Right cardiac atrium (tissue), 5 donors: Measurements from ENCODE around the gene ARL5B. TPM values are rescaled to one million over a fixed set of nuclear protein-coding genes. Genes with fewer than 3 reads are reported as not detected.
A peak's percentile ranks its signal among the peaks of the same experiment; 100 is the strongest.
"Not testable (repeated sequence)": the region's sequence is repeated elsewhere in the genome, so short reads cannot be mapped to it uniquely, and the experiment has no call there.

Source experiments
- ATAC-seq, 2 donors: fragments of 200-7000 bp; cut with Tn5 transposase; one replicate each; pipeline versions ENCODE4 v1.8.0 to v1.9.1; 2020; ENCODE audit warnings: moderate library complexity in 2 of 2, mild to moderate bottlenecking in 1 of 2
- DNase-seq, 3 donors: peaks; one replicate each; pipeline ENCODE4 v3.0.0-alpha.2; 2020
- H3K27ac ChIP-seq: one replicate; pipeline ENCODE4 v1.5.1; 2013; ENCODE audit warnings: mild to moderate bottlenecking, low read length, control low read depth, moderate library complexity
- H3K27me3 ChIP-seq: one replicate; pipeline ENCODE4 v1.6.1; 2013; ENCODE audit not compliant: control insufficient read depth, insufficient read depth
- H3K4me1 ChIP-seq: one replicate; pipeline ENCODE4 v1.6.1; 2013; ENCODE audit warnings: low read length; ENCODE audit not compliant: control insufficient read depth, insufficient read depth
- H3K4me3 ChIP-seq: one replicate; pipeline ENCODE4 v1.5.1; 2013; ENCODE audit warnings: low read length, control low read depth
- H3K9me3 ChIP-seq: one replicate; pipeline ENCODE4 v1.6.1; 2013; ENCODE audit warnings: low read length; ENCODE audit not compliant: control insufficient read depth
- WGBS: extraction: QIAGEN DNeasy Blood & Tissue Kit; methylation state at CpG from one replicate; pipeline ENCODE4 v1.1.7; 2013; 5-methylcytosine and 5-hydroxymethylcytosine counted together
- intact Hi-C, 4 donors: fragments of 100-400 bp; cut with DNase I; formaldehyde crosslinking; loops; one replicate each; pipeline versions ENCODE4 v1.11.0 to v1.14.0; 2022 to 2023
- polyA plus RNA-seq: library from polyadenylated mRNA; stranded (reverse); fragments of 200-250 nt; gene quantifications from one replicate; pipeline ENCODE4 v1.2.3, GENCODE V29; 2013
- total RNA-seq, 4 donors: library from RNA; stranded (reverse); fragmentation: NEBNext Ultra II Directional; extraction: Animal tissue kit (Norgen Biotek cat#: 25700); gene quantifications; one replicate each; pipeline ENCODE4 v1.2.1, GENCODE V29; 2021
- donor health status: healthy with polysubstance abuse.
- donor health status: DM: no; HTN: yes; CAD: no.
- donor health status: DM: no; HTN: no; CAD: no.
- donor health status: DM: no; HTN: yes; CAD: no; lungs with severe emphysema.
- donor health status: DM: yes; HTN: yes; CAD: no.

ARL5B gene
- total and polyA plus RNA-seq, 5 donors: 3.9 to 11.1 (median 8.3) TPM

DNA sequence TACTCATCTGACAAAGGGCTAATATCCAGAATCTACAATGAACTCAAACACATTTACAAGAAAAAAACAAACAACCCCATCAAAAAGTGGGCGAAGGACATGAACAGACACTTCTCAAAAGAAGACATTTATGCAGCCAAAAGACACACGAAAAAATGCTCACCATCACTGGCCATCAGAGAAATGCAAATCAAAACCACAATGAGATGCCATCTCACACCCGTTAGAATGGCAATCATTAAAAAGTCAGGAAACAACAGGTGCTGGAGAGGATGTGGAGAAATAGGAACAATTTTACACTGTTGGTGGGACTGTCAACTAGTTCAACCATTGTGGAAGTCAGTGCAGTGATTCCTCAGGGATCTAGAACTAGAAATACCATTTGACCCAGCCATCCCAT, 26.7 kb upstream of the ARL5B start:
- intact Hi-C loops, DNase-seq, H3K27me3 ChIP-seq, H3K4me3 ChIP-seq, H3K4me1 ChIP-seq, ATAC-seq, H3K27ac ChIP-seq, H3K9me3 ChIP-seq: not testable (repeated sequence)
- WGBS: 92% methylated on average over 2 of the region's 3 CpGs

DNA sequence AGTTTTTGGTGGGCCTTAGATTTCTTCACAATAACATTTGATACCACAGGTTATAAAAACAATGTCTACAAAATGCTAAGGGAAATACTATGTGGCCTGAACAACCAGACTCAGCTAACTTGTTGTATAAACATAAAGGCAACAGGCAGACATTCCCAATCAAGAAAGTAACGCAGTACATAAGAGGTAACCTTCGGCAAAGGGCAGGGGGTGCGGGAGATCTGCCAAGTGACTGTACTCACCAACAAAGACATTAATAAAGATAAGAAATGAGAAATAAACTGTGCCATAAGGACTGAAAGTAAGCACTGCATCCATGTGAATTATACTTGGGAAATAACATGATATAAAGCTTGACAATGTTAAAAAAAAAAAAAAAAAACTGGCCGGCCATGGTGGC, 23.2 kb upstream of the ARL5B start:
- intact Hi-C loops: no loop called here
- H3K4me1 ChIP-seq: no peaks in the 10 kb centered on the region
- DNase-seq: no peak
- no peak overlapping the region for H3K27ac ChIP-seq
- WGBS: 84% methylated on average over 4 of the region's 4 CpGs
- H3K27me3 ChIP-seq: no peaks in the 10 kb centered on the region
- H3K4me3 ChIP-seq: no peak overlapping the region
- no peak for ATAC-seq
- H3K9me3 ChIP-seq: no peaks in the 10 kb centered on the region

DNA sequence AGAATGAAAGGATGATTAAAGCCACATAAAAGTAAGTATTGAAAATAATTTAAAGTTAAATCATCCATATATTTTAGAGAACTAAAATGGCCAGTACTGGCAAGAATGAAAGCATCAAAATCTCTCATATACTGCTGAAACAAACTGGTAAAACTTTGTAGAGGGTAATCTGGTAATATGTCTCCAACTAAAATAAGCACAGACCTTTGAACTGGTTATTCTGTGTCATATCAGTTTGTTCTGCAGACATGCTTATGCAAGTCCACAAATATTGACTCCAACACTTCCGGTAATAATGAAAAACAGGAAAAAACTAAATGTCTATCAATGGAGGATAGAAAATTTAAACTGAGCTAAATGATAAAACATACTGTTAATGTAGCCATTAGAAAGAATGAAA, 21.8 kb upstream of the ARL5B start:
- H3K4me1 ChIP-seq, DNase-seq, H3K9me3 ChIP-seq, ATAC-seq, intact Hi-C loops, H3K27ac ChIP-seq, H3K27me3 ChIP-seq, H3K4me3 ChIP-seq: not testable (repeated sequence)
- WGBS: 77% methylated on average over 1 of the region's 1 CpG

DNA sequence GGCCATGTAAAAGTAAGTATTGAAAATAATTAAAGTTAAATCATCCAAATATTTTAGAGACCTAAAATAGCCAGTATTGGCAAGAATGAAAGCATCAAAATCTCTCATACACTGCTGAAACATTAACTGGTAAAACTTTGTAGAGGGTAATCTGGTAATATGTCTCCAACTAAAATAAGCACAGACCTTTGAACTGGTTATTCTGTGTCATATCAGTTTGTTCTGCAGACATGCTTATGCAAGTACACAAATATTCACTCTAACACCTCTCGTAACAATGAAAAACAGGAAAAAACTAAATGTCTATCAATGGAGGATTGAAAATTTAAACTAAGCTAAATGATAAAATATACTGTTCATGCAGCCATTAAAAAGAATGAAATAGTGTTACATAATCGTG, 19.5 kb upstream of the ARL5B start:
- H3K27me3 ChIP-seq, DNase-seq, H3K4me1 ChIP-seq, ATAC-seq, intact Hi-C loops, H3K27ac ChIP-seq, H3K9me3 ChIP-seq, H3K4me3 ChIP-seq: not testable (repeated sequence)
- WGBS: 77% methylated on average over 2 of the region's 2 CpGs

DNA sequence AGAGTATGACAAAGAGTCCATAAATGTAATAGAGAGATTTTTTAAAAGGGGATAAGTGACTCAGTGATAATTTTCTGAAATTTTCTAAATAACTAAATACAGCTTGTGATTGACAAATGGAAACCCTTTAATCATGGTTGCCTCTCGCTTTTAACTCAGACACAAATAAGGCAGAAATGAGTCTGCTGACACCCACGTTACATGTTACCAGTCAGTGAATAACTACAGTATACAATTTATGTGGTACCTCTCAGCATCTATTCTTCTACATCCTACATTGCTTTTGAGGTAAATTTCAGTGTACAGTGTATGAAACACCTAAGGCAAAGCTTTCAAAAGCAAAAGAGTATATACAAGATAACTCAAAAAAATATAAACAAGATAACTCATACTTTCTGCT, 12.1 kb upstream of the ARL5B start:
- Histone ChIP-seq H3K4me3 (no peak overlapping the region), H3K9me3 (no peaks in the 10 kb centered on the region), H3K4me1 (no peaks in the 10 kb centered on the region), H3K27me3 (no peaks in the 10 kb centered on the region), H3K27ac (no peak overlapping the region)
- DNase-seq (no peak), ATAC-seq (no peak)
- 95% methylated on average over 2 of the region's 2 CpGs for WGBS
- intact Hi-C loops: no loop called here

DNA sequence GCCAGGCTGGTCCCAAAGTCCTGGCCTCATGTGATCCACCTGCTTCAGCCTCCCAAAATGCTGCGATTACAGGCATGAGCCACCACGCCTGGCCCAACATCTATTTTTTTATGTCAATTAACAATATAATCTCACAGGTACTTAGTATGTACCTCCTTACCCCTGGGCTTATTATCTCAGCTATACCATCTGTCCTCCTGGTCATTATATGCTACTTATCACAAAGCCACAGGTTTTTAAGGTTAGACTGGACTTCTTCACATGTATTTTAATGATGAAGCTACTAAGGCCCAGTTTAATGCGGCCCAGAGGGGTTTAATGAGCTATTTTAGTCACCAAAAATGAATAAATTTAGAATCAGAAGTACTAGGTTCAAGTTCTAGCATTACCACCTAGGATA, 11.3 kb upstream of the ARL5B start:
- Histone ChIP-seq H3K4me1 (no peaks in the 10 kb centered on the region), H3K27me3 (no peaks in the 10 kb centered on the region), H3K27ac (no peak overlapping the region), H3K9me3 (no peaks in the 10 kb centered on the region), H3K4me3 (no peak overlapping the region)
- no peak for ATAC-seq
- WGBS: 96% methylated on average over 3 of the region's 3 CpGs
- no peak for DNase-seq
- intact Hi-C loops: no loop called here

DNA sequence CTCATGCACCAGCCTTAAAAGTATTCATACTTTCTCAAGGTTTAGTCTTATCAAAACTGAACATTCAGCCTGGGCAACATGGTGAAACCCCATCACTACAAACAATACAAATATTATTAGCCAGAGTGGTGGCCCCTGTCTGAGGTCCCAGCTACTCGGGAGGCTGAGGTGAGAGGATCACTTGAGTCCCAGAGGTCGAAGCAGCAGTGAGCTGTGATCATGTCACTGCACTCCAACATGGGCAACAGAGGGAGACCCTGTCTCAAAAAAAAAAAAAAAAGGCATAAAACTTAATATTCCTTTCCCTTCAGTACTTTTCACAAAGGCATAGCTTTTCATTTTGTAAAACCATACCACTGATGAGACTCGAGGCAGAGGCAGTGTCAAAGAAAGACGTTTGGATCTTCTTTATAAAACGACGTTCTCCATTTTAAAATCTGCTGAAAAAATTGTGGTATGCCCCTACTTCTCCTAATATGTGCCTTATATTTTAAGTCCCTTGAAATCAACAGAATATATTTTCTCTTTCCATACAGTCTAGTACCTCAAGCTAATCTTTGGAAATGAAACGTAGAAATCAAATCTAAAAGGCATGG, 9.8 kb upstream of the ARL5B start:
- DNase-seq (no peak), ATAC-seq (no peak)
- H3K27ac ChIP-seq: no peak overlapping the region
- intact Hi-C loops: no loop called here
- H3K27me3 ChIP-seq: no peaks in the 10 kb centered on the region
- WGBS: 72% methylated on average over 7 of the region's 7 CpGs
- no peaks in the 10 kb centered on the region for H3K9me3 ChIP-seq
- H3K4me1 ChIP-seq: no peaks in the 10 kb centered on the region
- no peak overlapping the region for H3K4me3 ChIP-seq

DNA sequence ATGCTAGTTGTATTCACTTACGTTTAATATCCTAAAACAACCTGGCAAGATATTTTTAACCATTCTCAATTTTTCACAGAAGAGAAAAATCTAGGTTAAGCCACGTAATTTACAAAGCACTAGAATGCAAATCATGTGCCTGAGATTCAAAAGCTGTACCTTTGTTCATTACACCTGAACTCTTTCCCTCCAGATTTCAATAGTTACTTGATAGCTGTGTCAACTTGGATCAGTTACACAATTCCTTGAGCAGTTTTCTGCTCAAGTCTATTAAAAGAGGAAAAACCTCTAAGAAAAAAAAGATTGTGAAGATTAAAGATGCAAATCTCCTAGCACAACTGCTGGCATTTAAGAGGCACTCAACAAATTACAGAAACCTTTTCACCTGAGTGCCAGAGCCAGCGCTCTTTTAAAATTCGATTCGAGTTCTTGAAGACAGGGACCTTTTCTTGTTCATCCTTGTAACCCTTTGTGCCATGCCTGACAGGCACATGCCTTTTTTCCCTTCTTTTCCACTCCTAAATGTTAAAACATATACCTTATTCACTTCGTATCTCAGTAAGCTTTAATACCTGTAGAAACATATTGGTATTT, 8.7 kb upstream of the ARL5B start:
- WGBS: 10% methylated on average over 6 of the region's 6 CpGs
- ATAC-seq: no peak
- intact Hi-C loops: no loop called here

DNA sequence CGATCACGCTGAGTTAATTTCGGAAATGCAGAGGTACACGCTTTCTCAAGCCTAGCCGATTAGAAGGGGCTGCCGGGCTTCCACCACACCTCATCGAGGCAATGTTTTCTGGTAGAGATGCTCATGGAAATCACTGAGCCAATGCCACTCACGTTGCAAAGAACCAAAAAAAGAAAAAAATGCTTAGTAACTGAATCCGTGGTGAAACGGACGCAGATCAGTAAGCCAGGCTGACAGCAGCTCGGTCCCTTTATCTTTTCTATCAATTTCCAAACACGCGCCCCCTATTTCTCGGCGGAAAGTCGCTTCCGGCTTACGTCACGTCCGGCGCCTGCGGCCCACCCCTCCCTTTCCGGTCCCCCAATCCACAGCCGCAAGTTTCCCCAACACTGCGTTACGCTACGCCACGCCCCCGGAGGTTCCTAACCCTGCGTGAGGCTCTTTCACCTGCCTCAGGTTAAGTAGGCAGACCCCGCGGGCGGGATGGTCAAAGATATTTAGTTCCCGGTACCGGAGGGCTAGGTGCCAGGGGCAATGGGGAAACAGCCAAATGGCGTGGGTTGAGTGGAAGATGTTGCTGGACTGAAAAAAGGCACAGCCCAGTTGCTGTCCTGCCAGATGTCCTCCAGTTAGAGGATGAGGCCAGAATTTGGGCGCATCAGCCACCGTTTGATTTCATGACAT, 7.8 kb upstream of the ARL5B start, which contains the start of gene NSUN6:
Gene NSUN6 (minus strand): TSS at position 264 of the 684 bp plus-strand sequence. CDS start 384 bp downstream, outside the sequence.
- H3K27me3 ChIP-seq: no peaks in the 10 kb centered on the region
- ATAC-seq (peak; percentile 98 to 99), DNase-seq (peak; percentile 91 to 96 (median 95))
- intact Hi-C loops: no loop called here
- peak within 1 kb of the TSS; percentile 81 for H3K4me3 ChIP-seq
- no peaks in the 10 kb centered on the region for H3K4me1 ChIP-seq
- H3K9me3 ChIP-seq: no peaks in the 10 kb centered on the region
- peak within 1 kb of the TSS; percentile 94 for H3K27ac ChIP-seq
- under 1% methylated on average over 39 of the region's 39 CpGs for WGBS

More for the DNA sequence above, 8.7 kb upstream of the ARL5B start:
- no peaks in the 10 kb centered on the region for H3K27me3 ChIP-seq
- peak overlapping the region; percentile 81 for H3K4me3 ChIP-seq
- no peaks in the 10 kb centered on the region for H3K4me1 ChIP-seq
- DNase-seq: no peak
- H3K9me3 ChIP-seq: no peaks in the 10 kb centered on the region
- no peak overlapping the region for H3K27ac ChIP-seq

DNA sequence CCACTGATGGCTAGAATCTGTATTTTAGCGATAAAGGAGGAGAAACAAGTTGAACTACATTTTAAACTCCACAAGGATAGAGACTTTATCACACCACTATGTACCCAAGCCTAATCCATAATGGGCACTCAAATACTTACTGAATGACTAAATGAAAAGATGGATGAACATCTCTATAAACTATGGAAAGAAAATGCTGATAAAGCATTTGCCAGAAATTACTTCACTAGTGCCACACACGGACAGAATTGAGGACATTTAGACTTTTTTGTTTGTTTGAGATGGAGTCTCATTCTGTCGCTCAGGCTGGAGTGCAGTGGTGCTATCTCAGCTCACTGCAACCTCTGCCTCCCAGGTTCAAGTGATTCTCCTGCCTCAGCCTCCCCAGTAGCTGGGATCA, 6.1 kb upstream of the ARL5B start:
- no peak for ATAC-seq
- Histone ChIP-seq H3K4me3 (no peak overlapping the region), H3K27ac (no peak overlapping the region), H3K27me3 (no peaks in the 10 kb centered on the region), H3K9me3 (no peaks in the 10 kb centered on the region), H3K4me1 (no peaks in the 10 kb centered on the region)
- intact Hi-C loops: no loop called here
- no peak for DNase-seq
- 94% methylated on average over 3 of the region's 3 CpGs for WGBS

DNA sequence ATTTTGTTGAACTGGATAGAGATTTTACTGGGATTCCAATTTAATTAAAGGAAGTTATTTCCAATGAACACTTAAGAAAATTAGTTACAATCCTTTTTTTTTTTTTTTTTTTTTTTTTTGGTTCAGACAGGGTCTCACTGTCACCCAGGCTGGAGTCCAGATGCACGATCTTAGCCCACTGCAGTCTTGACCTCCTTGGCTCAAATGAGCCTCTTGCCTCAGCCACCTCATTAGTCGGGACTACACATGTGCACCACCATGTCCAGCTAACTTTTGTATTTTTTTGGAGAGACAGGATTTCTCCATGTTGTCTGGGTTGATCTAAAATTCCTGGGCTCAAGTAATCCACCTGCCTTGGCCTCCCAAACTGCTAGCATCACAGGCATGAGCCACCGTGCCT, 2.5 kb upstream of the ARL5B start:
- WGBS: 79% methylated on average over 3 of the region's 3 CpGs
- ATAC-seq: no peak
- intact Hi-C loops: no loop called here
- Histone ChIP-seq H3K27me3 (no peaks in the 10 kb centered on the region), H3K4me1 (peaks cover 2% of the 10 kb centered on the region), H3K4me3 (no peak overlapping the region), H3K27ac (no peak overlapping the region), H3K9me3 (no peaks in the 10 kb centered on the region)
- no peak for DNase-seq
